Measurements from ENCODE around the gene HNMT. TPM values are rescaled to one million over a fixed set of nuclear protein-coding genes. Genes with fewer than 3 reads are reported as not detected.

The HNMT gene
- total and polyA plus RNA-seq, 2 of the 13 experiments (the other 11 are each of a cell fraction or from before 2014, with no cell fraction given): 279 to 309 TPM

DNA sequence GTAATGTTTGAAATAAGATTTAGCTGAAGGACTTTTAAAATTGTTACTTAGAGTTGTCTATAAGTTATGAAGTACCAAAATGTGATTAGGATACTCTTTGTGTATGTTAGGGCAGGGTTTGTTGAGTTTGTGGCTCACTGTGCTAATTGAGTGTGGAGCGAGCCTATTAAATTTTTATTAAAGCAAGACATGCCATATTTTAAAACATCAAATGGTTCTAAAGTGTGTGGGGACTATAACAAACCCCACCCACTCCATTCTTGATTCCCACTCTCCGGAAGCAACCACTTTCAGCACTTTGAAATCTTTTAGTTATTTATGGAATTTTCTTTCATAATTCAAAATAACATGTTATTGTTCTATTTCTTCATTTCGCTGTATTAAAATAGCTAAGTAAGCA is 1.8 kb downstream of the HNMT start (continued):
- TF ChIP-seq, protein P1, sequence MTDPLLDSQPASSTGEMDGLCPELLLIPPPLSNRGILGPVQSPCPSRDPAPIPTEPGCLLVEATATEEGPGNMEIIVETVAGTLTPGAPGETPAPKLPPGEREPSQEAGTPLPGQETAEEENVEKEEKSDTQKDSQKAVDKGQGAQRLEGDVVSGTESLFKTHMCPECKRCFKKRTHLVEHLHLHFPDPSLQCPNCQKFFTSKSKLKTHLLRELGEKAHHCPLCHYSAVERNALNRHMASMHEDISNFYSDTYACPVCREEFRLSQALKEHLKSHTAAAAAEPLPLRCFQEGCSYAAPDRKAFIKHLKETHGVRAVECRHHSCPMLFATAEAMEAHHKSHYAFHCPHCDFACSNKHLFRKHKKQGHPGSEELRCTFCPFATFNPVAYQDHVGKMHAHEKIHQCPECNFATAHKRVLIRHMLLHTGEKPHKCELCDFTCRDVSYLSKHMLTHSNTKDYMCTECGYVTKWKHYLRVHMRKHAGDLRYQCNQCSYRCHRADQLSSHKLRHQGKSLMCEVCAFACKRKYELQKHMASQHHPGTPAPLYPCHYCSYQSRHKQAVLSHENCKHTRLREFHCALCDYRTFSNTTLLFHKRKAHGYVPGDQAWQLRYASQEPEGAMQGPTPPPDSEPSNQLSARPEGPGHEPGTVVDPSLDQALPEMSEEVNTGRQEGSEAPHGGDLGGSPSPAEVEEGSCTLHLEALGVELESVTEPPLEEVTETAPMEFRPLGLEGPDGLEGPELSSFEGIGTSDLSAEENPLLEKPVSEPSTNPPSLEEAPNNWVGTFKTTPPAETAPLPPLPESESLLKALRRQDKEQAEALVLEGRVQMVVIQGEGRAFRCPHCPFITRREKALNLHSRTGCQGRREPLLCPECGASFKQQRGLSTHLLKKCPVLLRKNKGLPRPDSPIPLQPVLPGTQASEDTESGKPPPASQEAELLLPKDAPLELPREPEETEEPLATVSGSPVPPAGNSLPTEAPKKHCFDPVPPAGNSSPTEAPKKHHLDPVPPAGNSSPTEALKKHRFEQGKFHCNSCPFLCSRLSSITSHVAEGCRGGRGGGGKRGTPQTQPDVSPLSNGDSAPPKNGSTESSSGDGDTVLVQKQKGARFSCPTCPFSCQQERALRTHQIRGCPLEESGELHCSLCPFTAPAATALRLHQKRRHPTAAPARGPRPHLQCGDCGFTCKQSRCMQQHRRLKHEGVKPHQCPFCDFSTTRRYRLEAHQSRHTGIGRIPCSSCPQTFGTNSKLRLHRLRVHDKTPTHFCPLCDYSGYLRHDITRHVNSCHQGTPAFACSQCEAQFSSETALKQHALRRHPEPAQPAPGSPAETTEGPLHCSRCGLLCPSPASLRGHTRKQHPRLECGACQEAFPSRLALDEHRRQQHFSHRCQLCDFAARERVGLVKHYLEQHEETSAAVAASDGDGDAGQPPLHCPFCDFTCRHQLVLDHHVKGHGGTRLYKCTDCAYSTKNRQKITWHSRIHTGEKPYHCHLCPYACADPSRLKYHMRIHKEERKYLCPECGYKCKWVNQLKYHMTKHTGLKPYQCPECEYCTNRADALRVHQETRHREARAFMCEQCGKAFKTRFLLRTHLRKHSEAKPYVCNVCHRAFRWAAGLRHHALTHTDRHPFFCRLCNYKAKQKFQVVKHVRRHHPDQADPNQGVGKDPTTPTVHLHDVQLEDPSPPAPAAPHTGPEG (CRISPR knock-in tag; IDR thresholded peaks at IDR 0.05): no peak
- TF ChIP-seq NFIC (IDR thresholded peaks at IDR 0.05; ENCODE audit: low read length) (peak; percentile 59; the same call in 1 of the 2 replicates), EP300 (IDR thresholded peaks at IDR 0.05; ENCODE audit: low read depth in 2 of 2, low read length in 2 of 2) (peak in 1 of 2 experiments; percentile 26; a peak in 1 of 4 replicates), EP300 (CRISPR knock-in tag; IDR thresholded peaks at IDR 0.05; ENCODE audit: borderline replicate concordance) (no peak), ZNF749 (CRISPR knock-in tag; IDR thresholded peaks at IDR 0.05; ENCODE audit: borderline replicate concordance) (no peak), ZNF598 (CRISPR knock-in tag; IDR thresholded peaks at IDR 0.05; ENCODE audit: borderline replicate concordance) (no peak), KLF9 (CRISPR knock-in tag; IDR thresholded peaks at IDR 0.05; ENCODE audit: low read depth) (no peak), MEIS1 (CRISPR knock-in tag; IDR thresholded peaks at IDR 0.05; ENCODE audit: borderline replicate concordance) (no peak), NR2F2 (IDR thresholded peaks at IDR 0.05; ENCODE audit: borderline replicate concordance, low read depth) (no peak), NCOA5 (CRISPR knock-in tag; IDR thresholded peaks at IDR 0.05) (no peak), CREB1 (IDR thresholded peaks at IDR 0.05) (no peak), CREB1 (CRISPR knock-in tag; IDR thresholded peaks at IDR 0.05) (peak; percentile 27; the same call in 1 of the 2 replicates), ZNF672 (CRISPR knock-in tag; IDR thresholded peaks at IDR 0.05) (no peak), HES4 (CRISPR knock-in tag; IDR thresholded peaks at IDR 0.05; ENCODE audit: borderline replicate concordance) (no peak), NR2F6 (IDR thresholded peaks at IDR 0.05) (0 out of 2 replicates have a peak, but pooled peaks have one; percentile 1), NR2F6 (CRISPR knock-in tag; IDR thresholded peaks at IDR 0.05) (no peak), NR2F1 (CRISPR knock-in tag; IDR thresholded peaks at IDR 0.05) (0 out of 4 replicates have a peak, but pooled peaks of 1 of the 2 experiments have one; percentile 0), MTF2 (CRISPR knock-in tag; IDR thresholded peaks at IDR 0.05; ENCODE audit: borderline replicate concordance) (no peak), ZNF30 (CRISPR knock-in tag; IDR thresholded peaks at IDR 0.05) (no peak), SIX1 (CRISPR knock-in tag; IDR thresholded peaks at IDR 0.05; ENCODE audit: borderline replicate concordance) (no peak)
- TF ChIP-seq, protein P2, sequence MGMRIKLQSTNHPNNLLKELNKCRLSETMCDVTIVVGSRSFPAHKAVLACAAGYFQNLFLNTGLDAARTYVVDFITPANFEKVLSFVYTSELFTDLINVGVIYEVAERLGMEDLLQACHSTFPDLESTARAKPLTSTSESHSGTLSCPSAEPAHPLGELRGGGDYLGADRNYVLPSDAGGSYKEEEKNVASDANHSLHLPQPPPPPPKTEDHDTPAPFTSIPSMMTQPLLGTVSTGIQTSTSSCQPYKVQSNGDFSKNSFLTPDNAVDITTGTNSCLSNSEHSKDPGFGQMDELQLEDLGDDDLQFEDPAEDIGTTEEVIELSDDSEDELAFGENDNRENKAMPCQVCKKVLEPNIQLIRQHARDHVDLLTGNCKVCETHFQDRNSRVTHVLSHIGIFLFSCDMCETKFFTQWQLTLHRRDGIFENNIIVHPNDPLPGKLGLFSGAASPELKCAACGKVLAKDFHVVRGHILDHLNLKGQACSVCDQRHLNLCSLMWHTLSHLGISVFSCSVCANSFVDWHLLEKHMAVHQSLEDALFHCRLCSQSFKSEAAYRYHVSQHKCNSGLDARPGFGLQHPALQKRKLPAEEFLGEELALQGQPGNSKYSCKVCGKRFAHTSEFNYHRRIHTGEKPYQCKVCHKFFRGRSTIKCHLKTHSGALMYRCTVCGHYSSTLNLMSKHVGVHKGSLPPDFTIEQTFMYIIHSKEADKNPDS (CRISPR knock-in tag; IDR thresholded peaks at IDR 0.05): no peak
- TF ChIP-seq, protein P3, sequence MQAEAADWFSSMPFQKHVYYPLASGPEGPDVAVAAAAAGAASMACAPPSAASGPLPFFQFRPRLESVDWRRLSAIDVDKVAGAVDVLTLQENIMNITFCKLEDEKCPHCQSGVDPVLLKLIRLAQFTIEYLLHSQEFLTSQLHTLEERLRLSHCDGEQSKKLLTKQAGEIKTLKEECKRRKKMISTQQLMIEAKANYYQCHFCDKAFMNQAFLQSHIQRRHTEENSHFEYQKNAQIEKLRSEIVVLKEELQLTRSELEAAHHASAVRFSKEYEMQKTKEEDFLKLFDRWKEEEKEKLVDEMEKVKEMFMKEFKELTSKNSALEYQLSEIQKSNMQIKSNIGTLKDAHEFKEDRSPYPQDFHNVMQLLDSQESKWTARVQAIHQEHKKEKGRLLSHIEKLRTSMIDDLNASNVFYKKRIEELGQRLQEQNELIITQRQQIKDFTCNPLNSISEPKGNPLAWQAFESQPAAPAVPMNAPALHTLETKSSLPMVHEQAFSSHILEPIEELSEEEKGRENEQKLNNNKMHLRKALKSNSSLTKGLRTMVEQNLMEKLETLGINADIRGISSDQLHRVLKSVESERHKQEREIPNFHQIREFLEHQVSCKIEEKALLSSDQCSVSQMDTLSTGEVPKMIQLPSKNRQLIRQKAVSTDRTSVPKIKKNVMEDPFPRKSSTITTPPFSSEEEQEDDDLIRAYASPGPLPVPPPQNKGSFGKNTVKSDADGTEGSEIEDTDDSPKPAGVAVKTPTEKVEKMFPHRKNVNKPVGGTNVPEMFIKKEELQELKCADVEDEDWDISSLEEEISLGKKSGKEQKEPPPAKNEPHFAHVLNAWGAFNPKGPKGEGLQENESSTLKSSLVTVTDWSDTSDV (CRISPR knock-in tag; IDR thresholded peaks at IDR 0.05): no peak

All from HepG2 (cell line).